HepG2 (cell line): ENCODE measurements around the gene S100A4. TPM values are rescaled to one million over a fixed set of nuclear protein-coding genes. Genes with fewer than 3 reads are reported as not detected.

ENCODE experiments used
- ATAC-seq: fragments of 200-7000 bp; cut with Tn5 transposase; 3 replicates; pipeline ENCODE4 v1.9.1; 2020; ENCODE audit warnings: mild to moderate bottlenecking, moderate library complexity
- BruUV-seq: library from RNA; stranded (reverse); fragments of 400-500 nt; replicated peaks from 2 replicates; lab custom pipeline; 2021; lab: Mats Ljungman, UMichigan
- CTCF ChIA-PET: fragments of 300-600 bp; formaldehyde crosslinking; extraction: SDS; loops from one replicate; lab custom pipeline; 2021; ENCODE audit warnings: low total read pairs, inconsistent platforms, low intra/inter-chr PET ratio; lab: Yijun Ruan, JAX
- POLR2A ChIA-PET: fragments of 350-600 bp; sonication (Branson Sonifier 250); formaldehyde crosslinking; loops from one replicate; lab custom pipeline; 2020; ENCODE audit warnings: antibody characterized with exemption, inconsistent platforms; lab: Yijun Ruan, JAX
- DNase-seq: peaks from one replicate; pipeline ENCODE4 v3.0.0-alpha.2; 2015; ENCODE audit warnings: low spot score
- FAIRE-seq: peaks from 3 replicates; lab custom pipeline; 2011; peaks lifted over from hg19 to GRCh38; lab: Jason Lieb, UNC
- H2AFZ ChIP-seq: one replicate; pipeline ENCODE4 v1.6.1; 2011; ENCODE audit warnings: low read length, inconsistent platforms
- H3K27ac ChIP-seq: fragments of 300-600 bp; 3 replicates; pipeline ENCODE4 v1.8.0; 2011; ENCODE audit warnings: mixed run types, mild to moderate bottlenecking, mixed read lengths, low read length, inconsistent platforms; ENCODE audit not compliant: insufficient read depth; ENCODE audit errors: extremely low read length
- H3K27me3 ChIP-seq, 2 experiments: fragments of 200-600 bp in 1 of 2; 2 replicates in 1 of 2; 3 replicates in 1 of 2; pipeline versions ENCODE4 v1.6.0 to v1.8.0; 2011; ENCODE audit warnings: low read length in 2 of 2, mild to moderate bottlenecking in 2 of 2, moderate library complexity in 2 of 2, inconsistent platforms in 1 of 2; ENCODE audit not compliant: insufficient read depth in 2 of 2, control insufficient read depth in 1 of 2
- H3K36me3 ChIP-seq, 2 experiments: fragments of 200-600 bp in 1 of 2; replicated peaks in 1 of 2; 2 replicates in 1 of 2; 3 replicates in 1 of 2; pipeline versions ENCODE4 v1.5.1 to v1.8.0; 2011; ENCODE audit warnings: low read length in 2 of 2, inconsistent platforms in 1 of 2; ENCODE audit not compliant: insufficient read depth in 2 of 2, control insufficient read depth in 1 of 2
- H3K4me1 ChIP-seq: 2 replicates; pipeline ENCODE4 v1.5.1; 2012; ENCODE audit warnings: low read length, inconsistent platforms; ENCODE audit not compliant: insufficient read depth
- H3K4me2 ChIP-seq: 2 replicates; pipeline ENCODE4 v1.6.0; 2011; ENCODE audit warnings: low read depth, low read length, inconsistent platforms
- H3K4me3 ChIP-seq, 3 experiments: fragments of 200-600 bp in 1 of 3; sonication (generic), shearing (Covaris generic) in 1 of 3; replicated peaks in 1 of 3; 2 replicates each; pipeline ENCODE4 v1.5.1; 2011 to 2016; ENCODE audit warnings: low read length in 3 of 3, inconsistent platforms in 2 of 3, low read depth in 2 of 3, mild to moderate bottlenecking in 2 of 3, control low read depth in 1 of 3, mixed read lengths in 1 of 3; ENCODE audit not compliant: insufficient read depth in 1 of 3
- H3K79me2 ChIP-seq: one replicate; pipeline ENCODE4 v1.6.1; 2011; ENCODE audit warnings: low read length, inconsistent platforms; ENCODE audit not compliant: insufficient read depth
- H3K9ac ChIP-seq: 2 replicates; pipeline ENCODE4 v1.6.0; 2011; ENCODE audit warnings: mild to moderate bottlenecking, low read depth, low read length, inconsistent platforms; ENCODE audit not compliant: insufficient read depth
- H3K9me3 ChIP-seq: 2 replicates; pipeline ENCODE4 v1.5.1; 2012; ENCODE audit warnings: mild to moderate bottlenecking, low read length
- H4K20me1 ChIP-seq: 2 replicates; pipeline ENCODE4 v1.6.0; 2011; ENCODE audit warnings: inconsistent platforms, mild to moderate bottlenecking, low read length, moderate library complexity; ENCODE audit not compliant: insufficient read depth
- NFE2 ChIP-seq: sonication (generic); formaldehyde crosslinking; IDR thresholded peaks from 2 replicates; pipeline ENCODE4 v1.4.0; 2020; ENCODE audit warnings: missing genetic modification reagents
- YEATS2 ChIP-seq: sonication (generic); formaldehyde crosslinking; IDR thresholded peaks from 2 replicates; pipeline ENCODE4 v1.4.0; 2020; ENCODE audit warnings: missing genetic modification reagents, borderline replicate concordance
- ZNF33A ChIP-seq: sonication (generic); formaldehyde crosslinking; IDR thresholded peaks from 2 replicates; pipeline ENCODE4 v1.5.1; 2020; ENCODE audit warnings: missing genetic modification reagents, mild to moderate bottlenecking, moderate library complexity, borderline replicate concordance
- ZNF589 ChIP-seq: sonication (generic); formaldehyde crosslinking; conservative IDR thresholded peaks from 2 replicates; pipeline ENCODE4 v1.8.0; 2022; ENCODE audit warnings: mild to moderate bottlenecking, moderate library complexity, missing genetic modification reagents
- ZNF790 ChIP-seq: sonication (generic); formaldehyde crosslinking; IDR thresholded peaks from 2 replicates; pipeline ENCODE4 v1.8.0; 2022; ENCODE audit warnings: missing genetic modification reagents, mild to moderate bottlenecking, borderline replicate concordance
- ZZZ3 ChIP-seq: sonication (generic); formaldehyde crosslinking; IDR thresholded peaks from 2 replicates; pipeline ENCODE4 v1.4.0; 2020; ENCODE audit warnings: missing genetic modification reagents, mild to moderate bottlenecking, borderline replicate concordance
- WGBS: methylation state at CpG from one replicate; pipeline ENCODE4 v1.1.6; 2017; ENCODE audit warnings: low lambda C conversion rate; 5-methylcytosine and 5-hydroxymethylcytosine counted together
- in situ Hi-C: cut with HindIII; loops from 2 replicates; pipeline ENCODE4 v1.10.0; 2017; ENCODE audit warnings: low pct_unique_long_range_greater_than_20kb; ENCODE audit not compliant: extremely low pct_ligation_motif_present
- intact Hi-C: fragments of 100-400 bp; cut with micrococcal nuclease; formaldehyde crosslinking; loops from one replicate; pipeline ENCODE4 v1.10.0; 2022; ENCODE audit not compliant: unreplicated experiment
- polyA plus RNA-seq, 8 experiments: library from polyadenylated mRNA; depleted of rRNA in 3 of 8; stranded (reverse) in 7 of 8; unstranded in 1 of 8; fragments of >200 nt; fragmentation: Illumina TruSeq in 4 of 8; extraction: Trizol in 4 of 8; gene quantifications; 2 replicates each; pipeline versions ENCODE4 v1.2.1 to v1.2.3, GENCODE V29; 2011 to 2016; ENCODE audit warnings: low read depth in 4 of 8, missing spikeins in 1 of 8, mixed read lengths in 1 of 8; ENCODE audit not compliant: insufficient read depth in 1 of 8
- total RNA-seq, 5 experiments: library from RNA; depleted of rRNA; stranded (reverse); fragments of >200 nt; fragmentation: Illumina TruSeq; extraction: Trizol; gene quantifications; 2 replicates each; pipeline ENCODE4 v1.2.3, GENCODE V29; 2016; ENCODE audit warnings: low read depth in 1 of 5

Gene S100A4
- total and polyA plus RNA-seq, 2 of the 13 experiments (the other 11 are each of a cell fraction or from before 2014, with no cell fraction given) = 12.9 to 20.2 TPM

GRCh38 chr1:153540394-153541361, 4.9 kb downstream of the S100A4 start, which contains the start of gene S100A5:
Gene S100A5, minus strand, starts transcription at chr1:153540934. Its CDS starts 743 bp downstream, at chr1:153540191.
- POLR2A ChIA-PET = interaction anchor here (0.5 kb wide), 1 partner anchor 375 kb away, joined by 3 read pairs; no protein-coding TSS in a partner anchor
- no peak for FAIRE-seq
- Histone ChIP-seq H3K4me1 (peaks cover 90% of the 10 kb centered on the region), H3K9me3 (no peaks in the 10 kb centered on the region), H3K4me3 (no peak within 1 kb of the TSS), H3K27ac (no peak within 1 kb of the TSS), H4K20me1 (no peaks in the 10 kb centered on the region), H3K36me3 (no peaks in the 10 kb centered on the region), H3K79me2 (no peaks in the 10 kb centered on the region), H3K4me2 (no peak within 1 kb of the TSS; the same call in 1 of the 2 replicates), H3K9ac (no peak within 1 kb of the TSS), H2AFZ (peak within 1 kb of the TSS; percentile 19), H3K27me3 (peaks cover 0 to 10% of the 10 kb centered on the region in 2 experiments; a peak in 2 of 5 replicates)
- CTCF ChIA-PET = no interaction called here
- no TSS peak for BruUV-seq
- DNase-seq = no peak
- 13% methylated on average over 9 of the region's 11 CpGs for WGBS
- TF ChIP-seq ZNF589 (CRISPR knock-in tag) = no peak
- no peak for TF ChIP-seq YEATS2 (CRISPR knock-in tag)
- no peak for TF ChIP-seq ZZZ3 (CRISPR knock-in tag)
- TF ChIP-seq ZNF33A (CRISPR knock-in tag) = no peak
- TF ChIP-seq NFE2 = no peak
- no peak for TF ChIP-seq ZNF790 (CRISPR knock-in tag)
- no peak for ATAC-seq
- intact Hi-C loops (no loop called here), in situ Hi-C loops (no loop called here)
